CD14-positive monocyte (primary cell): Measurements from ENCODE around the gene ADI1. TPM values are rescaled to one million over a fixed set of nuclear protein-coding genes. Genes with fewer than 3 reads are reported as not detected.
"Not testable (repeated sequence)": the region's sequence is repeated elsewhere in the genome, so short reads cannot be mapped to it uniquely, and the experiment has no call there.

Experiments used
- DNase-seq, 3 donors: peaks; one replicate each; pipeline ENCODE4 v3.0.0-alpha.2; 2011 to 2022
- H2AFZ ChIP-seq: 2 replicates; pipeline ENCODE4 v1.6.0; 2012; ENCODE audit warnings: mild to moderate bottlenecking, low read depth, low read length, inconsistent platforms; ENCODE audit not compliant: insufficient read depth, poor library complexity, severe bottlenecking
- H3K27ac ChIP-seq, 2 donors: 1 replicate in 1 of 2; 2 replicates in 1 of 2; pipeline ENCODE4 v1.5.1; 2012 to 2013; ENCODE audit warnings: low read length in 2 of 2, control low read depth in 1 of 2, inconsistent platforms in 1 of 2, low read depth in 1 of 2, mild to moderate bottlenecking in 1 of 2
- H3K27me3 ChIP-seq, 2 donors: one replicate each; pipeline versions ENCODE4 v1.6.0 to v1.6.1; 2011 to 2013; ENCODE audit warnings: low read length in 2 of 2; ENCODE audit not compliant: control insufficient read depth in 2 of 2, insufficient read depth in 2 of 2
- H3K36me3 ChIP-seq, 2 donors: replicated peaks in 1 of 2; 1 replicate in 1 of 2; 2 replicates in 1 of 2; pipeline versions ENCODE4 v1.5.1 to v1.6.1; 2012 to 2013; ENCODE audit warnings: low read length in 2 of 2, control low read depth in 1 of 2, inconsistent platforms in 1 of 2, mild to moderate bottlenecking in 1 of 2; ENCODE audit not compliant: insufficient read depth in 2 of 2, control insufficient read depth in 1 of 2
- H3K4me1 ChIP-seq, 2 donors: 1 replicate in 1 of 2; 2 replicates in 1 of 2; pipeline versions ENCODE4 v1.5.1 to v1.6.1; 2012 to 2013; ENCODE audit warnings: low read length in 2 of 2, control low read depth in 1 of 2, inconsistent platforms in 1 of 2, mild to moderate bottlenecking in 1 of 2, moderate library complexity in 1 of 2; ENCODE audit not compliant: insufficient read depth in 2 of 2, control insufficient read depth in 1 of 2
- H3K4me2 ChIP-seq: replicated peaks from 2 replicates; pipeline ENCODE3; 2012; ENCODE audit warnings: low read length, moderate library complexity, mild to moderate bottlenecking; ENCODE audit not compliant: poor library complexity, severe bottlenecking; ENCODE audit errors: extremely low read depth
- H3K4me3 ChIP-seq, 3 experiments: fragments of 200-600 bp in 1 of 3; sonication (generic) in 1 of 3; replicated peaks in 1 of 3; 1 replicate in 2 of 3; 2 replicates in 1 of 3; pipeline ENCODE4 v1.5.1; 2011 to 2013; ENCODE audit warnings: low read length in 3 of 3, mild to moderate bottlenecking in 3 of 3, control low read depth in 2 of 3, low read depth in 2 of 3, inconsistent platforms in 1 of 3, moderate library complexity in 1 of 3
- H3K79me2 ChIP-seq: 2 replicates; pipeline ENCODE4 v1.6.0; 2012; ENCODE audit warnings: mild to moderate bottlenecking, control low read depth, inconsistent platforms, low read length, moderate library complexity; ENCODE audit not compliant: insufficient read depth
- H3K9ac ChIP-seq: 2 replicates; pipeline ENCODE4 v1.6.0; 2017; ENCODE audit warnings: low read length, mild to moderate bottlenecking; ENCODE audit not compliant: insufficient read depth, poor library complexity, severe bottlenecking
- H3K9me3 ChIP-seq, 2 donors: replicated peaks in 1 of 2; 1 replicate in 1 of 2; 2 replicates in 1 of 2; pipeline versions ENCODE4 v1.5.1 to v1.6.1; 2012 to 2013; ENCODE audit warnings: low read length in 2 of 2, control low read depth in 1 of 2; ENCODE audit not compliant: control insufficient read depth in 1 of 2, insufficient read depth in 1 of 2
- H4K20me1 ChIP-seq: 2 replicates; pipeline ENCODE4 v1.6.0; 2012; ENCODE audit warnings: mild to moderate bottlenecking, low read length, control low read depth, moderate library complexity; ENCODE audit not compliant: insufficient read depth
- H3K27ac Mint-ChIP-seq, 7 donors: one replicate each; pipeline ENCODE4 v1.8.0; 2020; ENCODE audit warnings: mild to moderate bottlenecking in 7 of 7, mixed read lengths in 7 of 7, moderate library complexity in 6 of 7, inconsistent platforms in 2 of 7
- H3K27me3 Mint-ChIP-seq, 3 donors: one replicate each; pipeline ENCODE4 v1.8.0; 2021 to 2022; ENCODE audit warnings: low read depth in 3 of 3, mild to moderate bottlenecking in 3 of 3, mixed read lengths in 3 of 3, moderate library complexity in 3 of 3, inconsistent platforms in 1 of 3
- H3K36me3 Mint-ChIP-seq, 2 donors: one replicate each; pipeline ENCODE4 v1.8.0; 2020; ENCODE audit warnings: mixed read lengths in 2 of 2, inconsistent platforms in 1 of 2, mild to moderate bottlenecking in 1 of 2
- H3K4me1 Mint-ChIP-seq: one replicate; pipeline ENCODE4 v1.8.0; 2020; ENCODE audit warnings: mild to moderate bottlenecking, mixed read lengths
- H3K4me3 Mint-ChIP-seq, 2 donors: one replicate each; pipeline ENCODE4 v1.8.0; 2020; ENCODE audit warnings: mild to moderate bottlenecking in 2 of 2, mixed read lengths in 2 of 2, moderate library complexity in 1 of 2
- H3K9me3 Mint-ChIP-seq, 7 donors: one replicate each; pipeline ENCODE4 v1.8.0; 2020 to 2022; ENCODE audit warnings: mixed read lengths in 7 of 7, mild to moderate bottlenecking in 6 of 7, moderate library complexity in 6 of 7, inconsistent platforms in 2 of 7
- WGBS: methylation state at CpG from one replicate; pipeline ENCODE4 v1.1.5; 2013; ENCODE audit warnings: missing lambda C conversion rate; ENCODE audit not compliant: insufficient coverage; 5-methylcytosine and 5-hydroxymethylcytosine counted together
- intact Hi-C, 2 donors: fragments of 100-400 bp; cut with micrococcal nuclease; formaldehyde crosslinking; loops; one replicate each; pipeline versions ENCODE4 v1.15.0 to v1.15.1; 2023
- polyA plus RNA-seq, 3 donors: library from polyadenylated mRNA; depleted of rRNA in 1 of 3; unstranded in 2 of 3; stranded (reverse) in 1 of 3; fragments of 300-500 nt in 2 of 3; fragments of >200 nt in 1 of 3; fragmentation: Illumina TruSeq in 2 of 3; gene quantifications; 1 replicate in 2 of 3; 2 replicates in 1 of 3; pipeline ENCODE4 v1.2.3, GENCODE V29; 2012 to 2021
- TF ChIP-seq, protein P1 (sequence below): fragments of 200-600 bp; IDR thresholded peaks from one replicate; pipeline ENCODE4 v1.8.0; 2022; ENCODE audit warnings: antibody characterized with exemption, mild to moderate bottlenecking

Gene ADI1
- polyA plus RNA-seq, 3 donors = 30.5 to 89.1 (median 79.3) TPM

DNA sequence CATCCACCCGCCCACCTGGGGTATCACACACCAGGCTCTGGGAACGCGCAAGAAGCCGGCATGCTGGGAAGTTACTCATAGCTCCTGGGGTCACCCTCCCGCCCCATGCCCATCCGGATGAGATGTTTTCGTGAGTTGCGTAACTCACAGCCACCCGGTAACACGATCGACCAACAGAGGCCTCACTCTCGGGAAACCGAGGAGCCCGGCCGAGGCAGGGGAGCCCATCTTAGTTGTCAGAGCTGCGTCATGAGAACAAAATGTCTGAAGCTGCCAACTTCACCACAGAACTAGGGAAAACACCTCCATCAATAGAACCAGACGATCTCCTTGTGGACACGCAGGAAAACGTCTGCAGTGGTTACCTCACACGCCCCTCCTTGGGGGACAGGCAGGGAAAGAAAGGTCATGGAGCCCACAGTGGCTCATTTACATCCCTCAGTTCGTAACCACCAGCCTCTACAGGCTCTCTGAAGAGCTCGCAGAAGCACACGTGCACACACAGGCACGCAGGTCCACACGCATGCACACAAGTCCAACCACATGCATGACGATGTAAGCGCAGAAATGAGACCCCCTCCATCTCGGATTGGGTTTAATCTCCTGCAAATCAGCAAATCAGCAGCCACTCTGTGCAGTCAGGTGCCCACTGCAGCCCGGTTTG is 26.2 kb downstream of the ADI1 start:
- H2AFZ ChIP-seq = no peak overlapping the region
- H3K27me3 ChIP-seq = no peaks in the 10 kb centered on the region
- no peak overlapping the region for H3K9ac ChIP-seq
- H3K79me2 ChIP-seq = no peaks in the 10 kb centered on the region
- TF ChIP-seq, protein P1, sequence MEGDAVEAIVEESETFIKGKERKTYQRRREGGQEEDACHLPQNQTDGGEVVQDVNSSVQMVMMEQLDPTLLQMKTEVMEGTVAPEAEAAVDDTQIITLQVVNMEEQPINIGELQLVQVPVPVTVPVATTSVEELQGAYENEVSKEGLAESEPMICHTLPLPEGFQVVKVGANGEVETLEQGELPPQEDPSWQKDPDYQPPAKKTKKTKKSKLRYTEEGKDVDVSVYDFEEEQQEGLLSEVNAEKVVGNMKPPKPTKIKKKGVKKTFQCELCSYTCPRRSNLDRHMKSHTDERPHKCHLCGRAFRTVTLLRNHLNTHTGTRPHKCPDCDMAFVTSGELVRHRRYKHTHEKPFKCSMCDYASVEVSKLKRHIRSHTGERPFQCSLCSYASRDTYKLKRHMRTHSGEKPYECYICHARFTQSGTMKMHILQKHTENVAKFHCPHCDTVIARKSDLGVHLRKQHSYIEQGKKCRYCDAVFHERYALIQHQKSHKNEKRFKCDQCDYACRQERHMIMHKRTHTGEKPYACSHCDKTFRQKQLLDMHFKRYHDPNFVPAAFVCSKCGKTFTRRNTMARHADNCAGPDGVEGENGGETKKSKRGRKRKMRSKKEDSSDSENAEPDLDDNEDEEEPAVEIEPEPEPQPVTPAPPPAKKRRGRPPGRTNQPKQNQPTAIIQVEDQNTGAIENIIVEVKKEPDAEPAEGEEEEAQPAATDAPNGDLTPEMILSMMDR = no peak
- 85% methylated on average over 21 of the region's 29 CpGs for WGBS
- no peaks in the 10 kb centered on the region for H3K4me1 ChIP-seq
- Mint-ChIP-seq H3K36me3 (peaks cover 30 to 35% of the 10 kb centered on the region in 2 donors), H3K4me3 (no peak overlapping the region), H3K4me1 (peaks cover 1% of the 10 kb centered on the region), H3K9me3 (no peaks in the 10 kb centered on the region), H3K27me3 (peaks cover 0 to 1% (median 0%) of the 10 kb centered on the region in 3 donors), H3K27ac (no peak overlapping the region)
- H3K4me2 ChIP-seq = no peak overlapping the region
- intact Hi-C loops = no loop called here
- H4K20me1 ChIP-seq = no peaks in the 10 kb centered on the region
- H3K27ac ChIP-seq = no peak overlapping the region
- H3K9me3 ChIP-seq = no peaks in the 10 kb centered on the region
- DNase-seq = no peak
- H3K4me3 ChIP-seq = no peak overlapping the region
- H3K36me3 ChIP-seq = peaks cover 23 to 32% of the 10 kb centered on the region in 2 donors

DNA sequence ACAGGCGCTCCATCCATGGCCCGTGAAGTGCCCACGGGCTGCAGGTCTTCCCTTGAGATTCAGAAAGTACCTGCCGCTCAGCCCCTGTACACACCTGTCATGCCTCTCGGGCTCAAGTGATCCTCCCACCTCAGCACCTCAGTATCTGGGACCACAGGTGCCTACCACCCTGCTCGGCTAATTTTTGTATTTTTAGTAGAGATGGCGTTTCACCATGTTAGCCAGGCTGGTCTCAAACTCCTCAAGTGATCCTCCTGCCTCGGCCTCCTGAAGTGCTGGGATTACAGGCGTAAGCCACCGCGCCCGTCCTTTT is 26.9 kb downstream of the ADI1 start:
- H3K4me2 ChIP-seq, H3K4me3 ChIP-seq, H3K79me2 ChIP-seq, H3K27me3 ChIP-seq, H3K9ac ChIP-seq, H4K20me1 ChIP-seq, H3K4me3 Mint-ChIP-seq, H3K4me1 ChIP-seq, H3K9me3 ChIP-seq, H2AFZ ChIP-seq, H3K9me3 Mint-ChIP-seq, intact Hi-C loops, H3K27me3 Mint-ChIP-seq, DNase-seq, H3K4me1 Mint-ChIP-seq, H3K27ac ChIP-seq, H3K27ac Mint-ChIP-seq: not testable (repeated sequence)
- H3K36me3 ChIP-seq = peaks cover 16 to 26% of the 10 kb centered on the region in 2 donors
- peaks cover 24 to 29% of the 10 kb centered on the region in 2 donors for H3K36me3 Mint-ChIP-seq
- WGBS = 91% methylated on average over 11 of the region's 12 CpGs
